Activated gamma-delta T cell (primary cell): ENCODE measurements around the gene PBX1.
"Not testable (repeated sequence)": the region's sequence is repeated elsewhere in the genome, so short reads cannot be mapped to it uniquely, and the experiment has no call there.

Experiments
- DNase-seq: peaks from one replicate; lab custom pipeline; 2025; lab: John Stamatoyannopoulos, UW

Gene PBX1

GRCh38 chr1:164590592-164590991 lies 31.6 kb downstream of the PBX1 start:
- no peak for DNase-seq

GRCh38 chr1:164591858-164592257 lies 32.9 kb downstream of the PBX1 start:
- no peak for DNase-seq

GRCh38 chr1:164592634-164593033 lies 33.6 kb downstream of the PBX1 start:
- DNase-seq: no peak

- no peak for DNase-seq
These were observed 36.2 kb downstream of the PBX1 start for GRCh38 chr1:164595212-164595611.

- DNase-seq: no peak
These were observed 37.2 kb downstream of the PBX1 start for GRCh38 chr1:164596172-164596571.

- no peak for DNase-seq
These were observed 39.7 kb downstream of the PBX1 start for GRCh38 chr1:164598719-164599118.

- no peak for DNase-seq
These were observed 40.3 kb downstream of the PBX1 start for GRCh38 chr1:164599272-164599671.

GRCh38 chr1:164601399-164602100 lies 42.6 kb downstream of the PBX1 start:
- DNase-seq: no peak

- DNase-seq: no peak
These were observed 43.1 kb downstream of the PBX1 start for GRCh38 chr1:164602101-164602422.

- no peak for DNase-seq
These were observed 43.6 kb downstream of the PBX1 start for GRCh38 chr1:164602480-164603093.

- DNase-seq: not testable (repeated sequence)
These were observed 44.8 kb downstream of the PBX1 start for GRCh38 chr1:164603805-164604204.

- no peak for DNase-seq
These were observed 45.6 kb downstream of the PBX1 start for GRCh38 chr1:164604541-164604940.

- DNase-seq: no peak
These were observed 46.5 kb downstream of the PBX1 start for GRCh38 chr1:164605254-164606091.

- no peak for DNase-seq
These were observed 48.4 kb downstream of the PBX1 start for GRCh38 chr1:164607351-164607750.

GRCh38 chr1:164608651-164609057 lies 49.7 kb downstream of the PBX1 start:
- no peak for DNase-seq

GRCh38 chr1:164609089-164609488 lies 50.1 kb downstream of the PBX1 start:
- DNase-seq: no peak

GRCh38 chr1:164610538-164611222 lies 51.7 kb downstream of the PBX1 start:
- DNase-seq: no peak

GRCh38 chr1:164611754-164612642 lies 53.0 kb downstream of the PBX1 start:
- no peak for DNase-seq

GRCh38 chr1:164613176-164613575 lies 54.2 kb downstream of the PBX1 start:
- DNase-seq: no peak

GRCh38 chr1:164614316-164614715 lies 55.3 kb downstream of the PBX1 start:
- DNase-seq: no peak
